ENCODE data around the gene LRRC47.

Gene LRRC47

GRCh38 chr1:3786468-3787348 lies 9.6 kb downstream of the LRRC47 start:
- DNase-seq (ENCODE audit: low read depth in 2 of 2) = no peak

GRCh38 chr1:3785456-3786157 lies 10.7 kb downstream of the LRRC47 start:
- no peak for DNase-seq (ENCODE audit: low read depth in 2 of 2)

- DNase-seq (ENCODE audit: low read depth in 2 of 2) = no peak
Measured at GRCh38 chr1:3785045-3785444, 11.3 kb downstream of the LRRC47 start.

- no peak for DNase-seq (ENCODE audit: low read depth in 2 of 2)
Measured at GRCh38 chr1:3783651-3784474, 12.4 kb downstream of the LRRC47 start.

GRCh38 chr1:3780901-3781300 lies 15.4 kb downstream of the LRRC47 start:
- no peak for DNase-seq (ENCODE audit: low read depth in 2 of 2)

GRCh38 chr1:3779912-3780416 lies 16.3 kb downstream of the LRRC47 start:
- no peak for DNase-seq (ENCODE audit: low read depth in 2 of 2)

- DNase-seq (ENCODE audit: low read depth in 2 of 2) = no peak
Measured at GRCh38 chr1:3779265-3779911, 16.9 kb downstream of the LRRC47 start.

- no peak for DNase-seq (ENCODE audit: low read depth in 2 of 2)
Measured at GRCh38 chr1:3778590-3779264, 17.6 kb downstream of the LRRC47 start.

GRCh38 chr1:3777647-3778589 lies 18.4 kb downstream of the LRRC47 start:
- no peak for DNase-seq (ENCODE audit: low read depth in 2 of 2)

- no peak for DNase-seq (ENCODE audit: low read depth in 2 of 2)
Measured at GRCh38 chr1:3777078-3777547, 19.2 kb downstream of the LRRC47 start.

- DNase-seq (ENCODE audit: low read depth in 2 of 2) = no peak
Measured at GRCh38 chr1:3776231-3776961, 19.9 kb downstream of the LRRC47 start.

GRCh38 chr1:3775490-3776230 lies 20.6 kb downstream of the LRRC47 start:
- DNase-seq (ENCODE audit: low read depth in 2 of 2) = peak in 1 of 2 donors; percentile 30

- DNase-seq (ENCODE audit: low read depth in 2 of 2) = no peak
Measured at GRCh38 chr1:3774946-3775489, 21.3 kb downstream of the LRRC47 start.

- DNase-seq (ENCODE audit: low read depth in 2 of 2) = no peak
Measured at GRCh38 chr1:3774276-3774945, 21.9 kb downstream of the LRRC47 start.

GRCh38 chr1:3773572-3774275 lies 22.6 kb downstream of the LRRC47 start:
- DNase-seq (ENCODE audit: low read depth in 2 of 2) = no peak

GRCh38 chr1:3772715-3773571 lies 23.4 kb downstream of the LRRC47 start, which contains the start of gene SMIM1:
SMIM1 (plus strand) TSS chr1:3772749; CDS start chr1:3775374, 2,625 bp downstream.
- DNase-seq (ENCODE audit: low read depth in 2 of 2) = no peak
